ENCODE measurements around the gene CDIPT.

DNA sequence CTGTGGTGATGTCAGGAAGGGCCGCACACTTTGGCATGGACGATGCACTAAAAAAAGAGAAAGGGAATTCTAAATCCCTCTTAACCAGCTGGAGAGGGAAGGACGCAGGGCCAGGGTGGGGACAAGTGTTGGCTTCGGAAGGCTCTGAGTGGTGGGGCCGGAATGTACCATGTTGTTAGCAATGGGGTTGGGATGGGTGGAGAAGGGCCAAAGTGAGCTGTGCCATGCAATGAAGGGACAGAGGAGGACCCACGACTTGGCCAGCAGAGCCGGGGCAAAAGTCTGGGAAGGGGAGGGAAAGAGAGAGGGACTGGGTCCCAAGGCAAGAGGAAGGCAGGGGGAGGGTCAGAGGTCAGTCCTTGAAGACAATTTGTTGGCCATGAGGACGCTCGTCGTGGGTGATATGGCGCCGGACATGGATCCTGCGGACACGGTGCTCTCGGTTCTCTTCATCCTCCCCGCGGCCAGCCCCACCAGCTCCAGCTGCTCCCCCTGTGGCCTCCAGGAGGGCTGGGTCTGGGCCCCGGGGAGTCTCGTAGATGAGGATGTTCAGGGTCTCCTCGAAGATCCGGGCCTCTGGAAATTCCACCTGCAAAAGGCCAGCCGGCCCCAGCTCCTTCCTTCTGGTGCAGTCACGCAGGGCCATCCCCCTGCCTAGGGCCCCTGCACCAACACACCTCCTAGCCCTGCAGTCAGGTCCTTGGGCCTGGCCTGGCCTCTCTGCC is 43.7 kb upstream of the CDIPT start:
- no peak for TF ChIP-seq CTCF (IDR thresholded peaks at IDR 0.05; ENCODE audit: low read depth, low read length)
- TF ChIP-seq EZH2phosphoT487 (IDR thresholded peaks at IDR 0.05; ENCODE audit: low read depth): no peak
